ENCODE data around the gene ECPAS.

Gene ECPAS

DNA sequence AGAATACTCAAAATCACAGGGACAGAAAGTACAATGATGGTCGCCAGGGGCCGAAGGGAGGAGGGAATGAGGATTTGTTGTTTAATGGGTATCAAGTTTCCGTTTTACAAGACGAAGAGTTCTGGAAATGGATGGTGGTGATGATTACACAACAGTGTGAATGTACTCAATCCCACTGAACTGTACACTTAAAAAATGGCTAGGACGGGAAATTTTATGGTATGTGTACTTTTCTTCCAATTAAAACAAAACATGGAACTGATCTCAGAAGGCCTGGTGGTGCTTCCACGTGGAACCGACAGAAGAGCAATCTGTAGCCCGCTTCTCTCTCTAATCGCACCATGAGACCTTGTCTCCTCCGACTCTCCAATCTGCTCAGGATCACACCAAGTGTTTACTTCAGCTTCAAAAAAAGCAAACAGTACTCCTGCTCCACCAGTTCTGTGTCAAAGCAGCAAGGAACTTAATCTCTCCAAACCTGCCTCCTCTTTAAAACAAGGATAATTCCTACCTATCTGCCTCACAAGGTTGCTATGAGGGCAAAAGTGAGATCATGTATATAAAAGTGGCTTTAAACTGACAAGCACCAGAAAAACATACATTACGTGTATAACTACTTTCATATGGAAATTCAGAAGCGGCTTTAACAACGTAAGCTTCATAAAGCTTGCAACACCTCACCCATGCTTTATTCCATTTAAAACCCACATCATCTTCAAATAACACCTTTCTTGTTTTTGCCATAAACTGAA lies 2.1 kb downstream of the ECPAS start:
- H3K27ac Mint-ChIP-seq: peak overlapping the region; percentile 97
- DNase-seq: peak; percentile 14
- no peaks in the 10 kb centered on the region for H3K9me3 Mint-ChIP-seq
- TF ChIP-seq, protein P1, sequence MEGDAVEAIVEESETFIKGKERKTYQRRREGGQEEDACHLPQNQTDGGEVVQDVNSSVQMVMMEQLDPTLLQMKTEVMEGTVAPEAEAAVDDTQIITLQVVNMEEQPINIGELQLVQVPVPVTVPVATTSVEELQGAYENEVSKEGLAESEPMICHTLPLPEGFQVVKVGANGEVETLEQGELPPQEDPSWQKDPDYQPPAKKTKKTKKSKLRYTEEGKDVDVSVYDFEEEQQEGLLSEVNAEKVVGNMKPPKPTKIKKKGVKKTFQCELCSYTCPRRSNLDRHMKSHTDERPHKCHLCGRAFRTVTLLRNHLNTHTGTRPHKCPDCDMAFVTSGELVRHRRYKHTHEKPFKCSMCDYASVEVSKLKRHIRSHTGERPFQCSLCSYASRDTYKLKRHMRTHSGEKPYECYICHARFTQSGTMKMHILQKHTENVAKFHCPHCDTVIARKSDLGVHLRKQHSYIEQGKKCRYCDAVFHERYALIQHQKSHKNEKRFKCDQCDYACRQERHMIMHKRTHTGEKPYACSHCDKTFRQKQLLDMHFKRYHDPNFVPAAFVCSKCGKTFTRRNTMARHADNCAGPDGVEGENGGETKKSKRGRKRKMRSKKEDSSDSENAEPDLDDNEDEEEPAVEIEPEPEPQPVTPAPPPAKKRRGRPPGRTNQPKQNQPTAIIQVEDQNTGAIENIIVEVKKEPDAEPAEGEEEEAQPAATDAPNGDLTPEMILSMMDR (IDR thresholded peaks at IDR 0.05): no peak
- H3K27me3 Mint-ChIP-seq (ENCODE audit: low read depth, poor library complexity): no peaks in the 10 kb centered on the region
- H3K4me3 Mint-ChIP-seq: peak overlapping the region; percentile 82
- H3K36me3 Mint-ChIP-seq (ENCODE audit: low read depth): peaks cover 12% of the 10 kb centered on the region
- peaks cover 32% of the 10 kb centered on the region for H3K4me1 Mint-ChIP-seq

GRCh38 chr9:111477677-111478076 lies 6.5 kb downstream of the ECPAS start:
- Mint-ChIP-seq H3K4me1 (peaks cover 33% of the 10 kb centered on the region), H3K27ac (no peak overlapping the region), H3K4me3 (no peak overlapping the region), H3K9me3 (no peaks in the 10 kb centered on the region), H3K36me3 (ENCODE audit: low read depth) (peaks cover 15% of the 10 kb centered on the region), H3K27me3 (ENCODE audit: low read depth, poor library complexity) (no peaks in the 10 kb centered on the region)
- no peak for DNase-seq
- TF ChIP-seq, protein P1 (IDR thresholded peaks at IDR 0.05): no peak

DNA sequence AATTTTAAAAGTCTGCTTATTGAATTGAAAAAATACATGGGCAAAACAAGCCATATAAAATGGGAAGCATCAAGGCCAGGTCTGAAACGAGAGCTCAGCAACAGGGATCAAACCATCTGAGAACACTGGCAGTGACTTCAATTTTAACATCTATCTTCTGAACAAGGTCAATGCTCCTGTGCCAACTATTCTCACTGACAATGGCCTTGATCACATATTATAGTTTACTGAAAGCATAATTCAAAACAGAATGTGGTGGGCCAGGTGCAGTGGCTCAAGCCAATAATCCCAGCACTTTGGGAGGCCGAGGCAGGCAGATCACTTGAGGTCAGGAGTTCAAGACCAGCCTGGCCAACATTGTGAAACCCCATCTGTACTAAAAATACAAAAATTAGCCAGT lies 9.0 kb downstream of the ECPAS start:
- no peak for DNase-seq
- H3K4me3 Mint-ChIP-seq: no peak overlapping the region
- TF ChIP-seq, protein P1 (IDR thresholded peaks at IDR 0.05): no peak
- H3K27me3 Mint-ChIP-seq (ENCODE audit: low read depth, poor library complexity): no peaks in the 10 kb centered on the region
- H3K9me3 Mint-ChIP-seq: no peaks in the 10 kb centered on the region
- no peak overlapping the region for H3K27ac Mint-ChIP-seq
- H3K4me1 Mint-ChIP-seq: peaks cover 25% of the 10 kb centered on the region
- peaks cover 28% of the 10 kb centered on the region for H3K36me3 Mint-ChIP-seq (ENCODE audit: low read depth)

DNA sequence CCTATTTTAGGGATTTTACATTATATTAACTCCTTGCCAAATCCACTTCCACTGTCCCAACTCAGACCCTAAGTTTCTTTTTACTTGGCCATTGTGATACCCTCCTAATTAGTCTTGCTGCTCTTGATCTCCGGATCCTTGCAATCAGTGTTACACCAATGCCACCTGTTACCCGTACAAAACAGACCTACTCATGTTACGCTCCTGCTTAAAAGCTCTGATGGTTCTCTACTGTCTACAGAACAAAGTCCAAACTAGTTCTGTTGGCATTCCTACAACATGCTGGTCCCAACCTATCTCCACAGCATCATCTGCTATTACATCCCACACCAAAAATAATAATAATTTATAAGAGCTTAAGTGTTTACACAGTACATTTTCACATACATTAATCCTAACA lies 9.8 kb downstream of the ECPAS start:
- H3K36me3 Mint-ChIP-seq (ENCODE audit: low read depth): peaks cover 28% of the 10 kb centered on the region

DNA sequence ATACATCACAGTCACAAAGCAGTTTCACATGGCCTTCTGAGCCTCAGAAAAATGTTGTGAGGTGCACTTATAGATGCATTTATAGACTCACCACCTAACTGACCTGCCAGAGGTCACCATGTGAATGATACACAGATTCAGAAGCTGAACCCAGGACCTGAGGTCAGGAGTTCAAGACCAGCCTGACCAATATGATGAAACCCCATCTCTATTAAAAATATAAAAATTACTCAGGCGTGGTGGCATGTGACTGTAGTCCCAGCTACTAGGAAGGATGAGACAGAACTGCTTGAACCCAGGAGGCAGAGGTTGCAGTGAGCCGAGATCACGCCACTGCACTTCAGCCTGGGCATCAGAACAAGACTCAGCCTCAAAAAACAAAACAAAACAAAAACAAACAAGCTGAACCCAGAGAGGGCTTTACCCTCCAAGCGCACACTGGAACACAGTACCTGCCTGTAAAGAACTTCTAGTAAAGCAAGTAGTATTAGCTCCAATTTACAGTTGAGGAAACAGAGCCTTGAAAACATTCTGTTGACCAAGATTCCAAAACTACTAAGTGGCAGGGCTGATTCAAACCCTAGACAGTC lies 16.3 kb downstream of the ECPAS start:
- Mint-ChIP-seq H3K4me1 (peaks cover 26% of the 10 kb centered on the region), H3K9me3 (peaks cover 28% of the 10 kb centered on the region), H3K4me3 (no peak overlapping the region), H3K36me3 (ENCODE audit: low read depth) (peaks cover 51% of the 10 kb centered on the region), H3K27me3 (ENCODE audit: low read depth, poor library complexity) (no peaks in the 10 kb centered on the region), H3K27ac (peak overlapping the region; percentile 82)
- no peak for DNase-seq
- TF ChIP-seq, protein P1 (IDR thresholded peaks at IDR 0.05): no peak

More for the DNA sequence above, 9.8 kb downstream of the ECPAS start:
- TF ChIP-seq, protein P1 (IDR thresholded peaks at IDR 0.05): no peak
- Mint-ChIP-seq H3K4me3 (no peak overlapping the region), H3K27me3 (ENCODE audit: low read depth, poor library complexity) (no peaks in the 10 kb centered on the region), H3K9me3 (no peaks in the 10 kb centered on the region), H3K27ac (peak overlapping the region; percentile 27), H3K4me1 (peaks cover 25% of the 10 kb centered on the region)
- no peak for DNase-seq

- H3K27ac Mint-ChIP-seq: no peak overlapping the region
- H3K27me3 Mint-ChIP-seq (ENCODE audit: low read depth, poor library complexity): no peaks in the 10 kb centered on the region
- TF ChIP-seq, protein P1 (IDR thresholded peaks at IDR 0.05): no peak
- H3K4me1 Mint-ChIP-seq: peaks cover 9% of the 10 kb centered on the region
- H3K9me3 Mint-ChIP-seq: peaks cover 60% of the 10 kb centered on the region
- no peak overlapping the region for H3K4me3 Mint-ChIP-seq
- DNase-seq: no peak
- H3K36me3 Mint-ChIP-seq (ENCODE audit: low read depth): peaks cover 60% of the 10 kb centered on the region
Measured at GRCh38 chr9:111463048-111463447, 21.1 kb downstream of the ECPAS start.
